ENCODE results near the gene MED26. TPM values are rescaled to one million over a fixed set of nuclear protein-coding genes. Genes with fewer than 3 reads are reported as not detected.
"Not testable (repeated sequence)": the region's sequence is repeated elsewhere in the genome, so short reads cannot be mapped to it uniquely, and the experiment has no call there.

The MED26 gene
- total and polyA plus RNA-seq, 2 of the 8 experiments (the other 6 are each of a cell fraction or from before 2014, with no cell fraction given) = 5.3 to 10.7 TPM

DNA sequence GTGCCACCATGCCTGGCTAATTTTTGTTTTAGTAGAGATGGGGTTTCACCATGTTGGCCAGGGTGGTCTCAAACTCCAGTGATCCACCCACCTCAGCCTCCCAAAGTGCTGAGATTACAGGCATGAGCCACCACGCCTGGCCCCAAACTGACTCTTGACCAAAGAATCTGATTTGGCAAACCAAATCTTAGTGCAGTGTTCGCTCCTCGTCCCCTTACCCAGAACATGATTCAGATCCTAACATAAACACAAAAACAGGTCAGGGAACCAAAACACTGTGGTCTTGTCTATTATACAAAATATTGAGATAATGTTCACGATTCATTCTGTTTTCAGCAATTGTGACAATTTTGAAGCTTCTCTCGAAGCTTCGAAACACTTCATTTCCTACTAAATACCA lies 76.1 kb downstream of the MED26 start:
- H2AK5ac ChIP-seq (ENCODE audit: low read depth, low read length); H2BK20ac ChIP-seq (ENCODE audit: low read length); H4K5ac ChIP-seq (ENCODE audit: insufficient read length, low read depth, low read length); H3K27me3 ChIP-seq (replicated peaks in 1 of 4; ENCODE audit: control insufficient read depth in 3 of 4, extremely low read depth in 1 of 4, insufficient read depth in 3 of 4, low read length in 3 of 4); H3K4ac ChIP-seq (replicated peaks; ENCODE audit: insufficient read length, low read depth, low read length); H3K14ac ChIP-seq (ENCODE audit: insufficient read length); H2BK120ac ChIP-seq (replicated peaks; ENCODE audit: low read depth, low read length); H3K9me3 ChIP-seq (ENCODE audit: insufficient read depth in 2 of 2, low read depth in 1 of 2, low read length in 1 of 2); H3K79me2 ChIP-seq (ENCODE audit: control insufficient read depth in 1 of 2, insufficient read depth in 2 of 2, low read length in 2 of 2); H2AFZ ChIP-seq (ENCODE audit: low read length); H3K27ac ChIP-seq (ENCODE audit: low read depth, low read length); H3K9ac ChIP-seq (replicated peaks in 1 of 4; ENCODE audit: extremely low read depth in 1 of 4, low read depth in 3 of 4, low read length in 3 of 4); H2BK12ac ChIP-seq (ENCODE audit: low read depth, low read length); H4K8ac ChIP-seq (ENCODE audit: extremely low read depth, insufficient read depth, low read length); H2BK5ac ChIP-seq (ENCODE audit: low read depth, low read length); H4K20me1 ChIP-seq (replicated peaks in 1 of 2; ENCODE audit: control insufficient read depth in 1 of 2, insufficient read depth in 2 of 2, low read length in 2 of 2); H4K91ac ChIP-seq (replicated peaks; ENCODE audit: insufficient read length, low read length); H3K4me3 ChIP-seq (ENCODE audit: extremely low read depth in 1 of 4, insufficient read depth in 2 of 4, low read depth in 3 of 4, low read length in 4 of 4); H3K18ac ChIP-seq (ENCODE audit: extremely low read depth, low read length); H3K4me2 ChIP-seq (ENCODE audit: insufficient read depth in 1 of 2, low read depth in 2 of 2, low read length in 2 of 2); H3K23me2 ChIP-seq (ENCODE audit: low read depth, low read length); CTCF ChIA-PET (ENCODE audit: partially characterized antibody); DNase-seq (ENCODE audit: low read depth in 1 of 2, low spot score in 2 of 2); H3K4me1 ChIP-seq (replicated peaks in 1 of 4; ENCODE audit: control insufficient read depth in 3 of 4, insufficient read depth in 4 of 4, low read length in 3 of 4); H3K23ac ChIP-seq (ENCODE audit: insufficient read length); H2BK15ac ChIP-seq (ENCODE audit: low read length); H3K79me1 ChIP-seq (ENCODE audit: low read depth, low read length); H3K56ac ChIP-seq (replicated peaks; ENCODE audit: insufficient read length, low read depth, low read length); FAIRE-seq: not testable (repeated sequence)
- peaks cover 0 to 18% (median 12%) of the 10 kb centered on the region in 4 experiments; a peak in 6 of 8 replicates for H3K36me3 ChIP-seq (ENCODE audit: control insufficient read depth in 2 of 4, insufficient read depth in 4 of 4, low read length in 3 of 4)
- WGBS, 2 experiments (ENCODE audit: extremely low coverage in 1 of 2, insufficient coverage in 1 of 2, insufficient read length in 1 of 2, insufficient replicate concordance in 2 of 2, low coverage in 1 of 2, low lambda C conversion rate in 2 of 2, missing lambda C conversion rate in 1 of 2) = 88% methylated on average over 6 of the region's 6 CpGs; no CpG with 5 or more reads in 1 of the 2 experiments
- POLR2A ChIA-PET (ENCODE audit: partially characterized antibody) = interaction anchor here (0.7 kb wide), 1 partner anchor 1094 kb away, joined by 4 read pairs; no protein-coding TSS in a partner anchor

All from H1 (cell line).